Glutamatergic neuron (in vitro differentiated cells): ENCODE results near the gene SLC35F6. TPM values are rescaled to one million over a fixed set of nuclear protein-coding genes. Genes with fewer than 3 reads are reported as not detected.
"Not testable (repeated sequence)": the region's sequence is repeated elsewhere in the genome, so short reads cannot be mapped to it uniquely, and the experiment has no call there.

ENCODE experiments used
- DNase-seq: peaks from one replicate; pipeline ENCODE4 v3.0.0; 2022
- H3K27ac Mint-ChIP-seq: one replicate; pipeline ENCODE4 v1.8.0; 2020; ENCODE audit warnings: mild to moderate bottlenecking, mixed read lengths, inconsistent platforms; ENCODE audit not compliant: unreplicated experiment
- H3K27me3 Mint-ChIP-seq: one replicate; pipeline ENCODE4 v1.8.0; 2020; ENCODE audit warnings: mild to moderate bottlenecking, moderate library complexity, mixed read lengths, inconsistent platforms; ENCODE audit not compliant: unreplicated experiment
- H3K36me3 Mint-ChIP-seq: one replicate; pipeline ENCODE4 v1.8.0; 2020; ENCODE audit warnings: mild to moderate bottlenecking, mixed read lengths, inconsistent platforms; ENCODE audit not compliant: unreplicated experiment
- H3K4me1 Mint-ChIP-seq: one replicate; pipeline ENCODE4 v1.8.0; 2020; ENCODE audit warnings: mild to moderate bottlenecking, low read depth, mixed read lengths, inconsistent platforms; ENCODE audit not compliant: unreplicated experiment
- H3K4me3 Mint-ChIP-seq: one replicate; pipeline ENCODE4 v1.8.0; 2020; ENCODE audit warnings: mild to moderate bottlenecking, mixed read lengths, inconsistent platforms; ENCODE audit not compliant: unreplicated experiment
- H3K9me3 Mint-ChIP-seq: one replicate; pipeline ENCODE4 v1.8.0; 2020; ENCODE audit warnings: mild to moderate bottlenecking, moderate library complexity, mixed read lengths, inconsistent platforms; ENCODE audit not compliant: unreplicated experiment
- CTCF ChIP-seq: fragments of 200-600 bp; sonication (generic); IDR thresholded peaks from one replicate; pipeline ENCODE4 v1.5.0; 2021; ENCODE audit not compliant: partially characterized antibody, unreplicated experiment
- total RNA-seq: library from RNA; stranded (reverse); fragmentation: NEBNext Ultra II Directional; extraction: Animal tissue kit (Norgen Biotek cat#: 25700); gene quantifications from one replicate; pipeline ENCODE4 v1.2.1, GENCODE V29; 2021; ENCODE audit not compliant: unreplicated experiment

The SLC35F6 gene
- total RNA-seq, 1 donor from 2014 or later, result 28.8 TPM

GRCh38 chr2:26757873-26758789 is 6.0 kb upstream of the SLC35F6 start:
- no peak overlapping the region for H3K4me3 Mint-ChIP-seq
- H3K36me3 Mint-ChIP-seq, result no peaks in the 10 kb centered on the region
- no peak overlapping the region for H3K27ac Mint-ChIP-seq
- no peak for DNase-seq
- peaks cover 1% of the 10 kb centered on the region for H3K9me3 Mint-ChIP-seq
- peaks cover 2% of the 10 kb centered on the region for H3K4me1 Mint-ChIP-seq
- TF ChIP-seq CTCF, result no peak
- H3K27me3 Mint-ChIP-seq, result peaks cover 6% of the 10 kb centered on the region

GRCh38 chr2:26758790-26759321 is 5.2 kb upstream of the SLC35F6 start:
- no peaks in the 10 kb centered on the region for H3K36me3 Mint-ChIP-seq
- H3K27me3 Mint-ChIP-seq, result peaks cover 6% of the 10 kb centered on the region
- no peak for DNase-seq
- H3K9me3 Mint-ChIP-seq, result peaks cover 1% of the 10 kb centered on the region
- peaks cover 2% of the 10 kb centered on the region for H3K4me1 Mint-ChIP-seq
- TF ChIP-seq CTCF, result no peak
- H3K4me3 Mint-ChIP-seq, result no peak overlapping the region
- H3K27ac Mint-ChIP-seq, result no peak overlapping the region

- Mint-ChIP-seq H3K4me3 (no peak overlapping the region), H3K9me3 (peaks cover 1% of the 10 kb centered on the region), H3K4me1 (peaks cover 4% of the 10 kb centered on the region), H3K27me3 (peaks cover 6% of the 10 kb centered on the region), H3K36me3 (no peaks in the 10 kb centered on the region), H3K27ac (no peak overlapping the region)
- no peak for TF ChIP-seq CTCF
- DNase-seq, result no peak
These were observed 4.2 kb upstream of the SLC35F6 start for GRCh38 chr2:26759845-26760244.

GRCh38 chr2:26760991-26761390 is 3.1 kb upstream of the SLC35F6 start:
- not testable (repeated sequence) for H3K36me3 Mint-ChIP-seq, H3K27ac Mint-ChIP-seq, H3K9me3 Mint-ChIP-seq, H3K4me3 Mint-ChIP-seq, H3K27me3 Mint-ChIP-seq, DNase-seq
- peaks cover 12% of the 10 kb centered on the region for H3K4me1 Mint-ChIP-seq

GRCh38 chr2:26763019-26763418 is 1.1 kb upstream of the SLC35F6 start:
- peak overlapping the region; percentile 94 for H3K4me3 Mint-ChIP-seq
- TF ChIP-seq CTCF, result no peak
- peaks cover 9% of the 10 kb centered on the region for H3K27me3 Mint-ChIP-seq
- H3K4me1 Mint-ChIP-seq, result peaks cover 12% of the 10 kb centered on the region
- DNase-seq, result no peak
- no peaks in the 10 kb centered on the region for H3K36me3 Mint-ChIP-seq
- H3K27ac Mint-ChIP-seq, result no peak overlapping the region
- peaks cover 1% of the 10 kb centered on the region for H3K9me3 Mint-ChIP-seq
